Glutamatergic neuron (in vitro differentiated cells): ENCODE results near the gene HNRNPK. TPM values are rescaled to one million over a fixed set of nuclear protein-coding genes. Genes with fewer than 3 reads are reported as not detected.

ENCODE experiments used
- DNase-seq: peaks from one replicate; pipeline ENCODE4 v3.0.0; 2022
- H3K27ac Mint-ChIP-seq: one replicate; pipeline ENCODE4 v1.8.0; 2020; ENCODE audit warnings: mild to moderate bottlenecking, mixed read lengths, inconsistent platforms; ENCODE audit not compliant: unreplicated experiment
- H3K27me3 Mint-ChIP-seq: one replicate; pipeline ENCODE4 v1.8.0; 2020; ENCODE audit warnings: mild to moderate bottlenecking, moderate library complexity, mixed read lengths, inconsistent platforms; ENCODE audit not compliant: unreplicated experiment
- H3K36me3 Mint-ChIP-seq: one replicate; pipeline ENCODE4 v1.8.0; 2020; ENCODE audit warnings: mild to moderate bottlenecking, mixed read lengths, inconsistent platforms; ENCODE audit not compliant: unreplicated experiment
- H3K4me1 Mint-ChIP-seq: one replicate; pipeline ENCODE4 v1.8.0; 2020; ENCODE audit warnings: mild to moderate bottlenecking, low read depth, mixed read lengths, inconsistent platforms; ENCODE audit not compliant: unreplicated experiment
- H3K4me3 Mint-ChIP-seq: one replicate; pipeline ENCODE4 v1.8.0; 2020; ENCODE audit warnings: mild to moderate bottlenecking, mixed read lengths, inconsistent platforms; ENCODE audit not compliant: unreplicated experiment
- H3K9me3 Mint-ChIP-seq: one replicate; pipeline ENCODE4 v1.8.0; 2020; ENCODE audit warnings: mild to moderate bottlenecking, moderate library complexity, mixed read lengths, inconsistent platforms; ENCODE audit not compliant: unreplicated experiment
- CTCF ChIP-seq: fragments of 200-600 bp; sonication (generic); IDR thresholded peaks from one replicate; pipeline ENCODE4 v1.5.0; 2021; ENCODE audit not compliant: partially characterized antibody, unreplicated experiment
- microRNA-seq: library from miRNA; unstranded; fragments of <30 nt; microRNA quantifications from one replicate; pipeline ENCODE4, GENCODE V29; 2020; ENCODE audit not compliant: unreplicated experiment
- total RNA-seq: library from RNA; stranded (reverse); fragmentation: NEBNext Ultra II Directional; extraction: Animal tissue kit (Norgen Biotek cat#: 25700); gene quantifications from one replicate; pipeline ENCODE4 v1.2.1, GENCODE V29; 2021; ENCODE audit not compliant: unreplicated experiment

HNRNPK gene
- total RNA-seq, 1 donor from 2014 or later, result 763 TPM

GRCh38 chr9:83919111-83919510 is 60.9 kb downstream of the HNRNPK start:
- Mint-ChIP-seq H3K27me3 (peaks cover 4% of the 10 kb centered on the region), H3K27ac (no peak overlapping the region), H3K4me1 (peaks cover 6% of the 10 kb centered on the region), H3K9me3 (peaks cover 4% of the 10 kb centered on the region), H3K4me3 (no peak overlapping the region), H3K36me3 (no peaks in the 10 kb centered on the region)
- TF ChIP-seq CTCF, result no peak
- no peak for DNase-seq

Small RNA genes lying within 50 kb of the gene (microRNA-seq; reads per million reads assigned to microRNA genes)
- gene MIR7-1, result 261 reads per million, percentile 82 among the genes with 10 or more reads in this experiment

Other genes with a start within 250 kb of the HNRNPK start
- gene GKAP1, start 162.4 kb downstream of the HNRNPK start, total RNA-seq, result 47.4 TPM
- 4.2 TPM for gene KIF27, start 58.8 kb downstream of the HNRNPK start, total RNA-seq
- 24.2 TPM for gene RMI1, start 590 bp upstream of the HNRNPK start, total RNA-seq